ENCODE data around the gene SCRT2. TPM values are rescaled to one million over a fixed set of nuclear protein-coding genes. Genes with fewer than 3 reads are reported as not detected.

Gene SCRT2
- total and polyA plus RNA-seq, 9 of the 15 experiments (the other 6 are each of a cell fraction or from before 2014, with no cell fraction given) = 0.04 to 0.75 (median 0.13) TPM; not detected in 2

DNA sequence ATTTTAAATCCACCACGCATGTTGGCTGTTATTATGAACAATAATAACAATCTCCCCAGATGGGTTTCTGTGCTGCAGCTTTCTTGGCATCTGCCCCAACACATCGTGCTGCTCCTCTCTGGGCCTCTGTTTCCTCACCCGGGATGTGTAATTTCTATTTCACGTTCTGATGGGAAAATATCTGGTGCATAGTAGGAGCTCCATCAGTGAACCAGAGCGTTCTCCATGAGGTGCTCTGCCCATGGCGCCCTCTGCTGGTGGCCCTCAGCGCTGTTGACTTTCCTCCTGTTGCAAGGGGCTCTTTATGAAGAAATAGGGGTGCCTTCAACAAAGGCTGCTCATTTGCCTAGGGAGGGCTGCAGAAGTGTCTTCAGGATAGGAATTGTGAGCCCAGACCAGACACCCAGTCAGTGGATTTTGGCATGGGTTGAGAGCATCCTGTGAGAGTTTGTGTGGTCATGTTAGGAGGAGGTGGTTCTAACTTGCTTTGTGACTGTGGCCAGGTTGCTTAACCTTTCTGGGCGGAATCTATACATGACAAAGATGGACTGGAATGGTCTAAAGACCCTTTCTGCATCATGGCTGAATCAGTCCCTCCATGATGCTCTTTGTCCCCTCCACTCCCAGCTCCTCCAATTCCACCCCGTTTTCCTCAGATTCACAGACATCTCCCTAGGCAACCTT, 8.1 kb downstream of the SCRT2 start (continued):
- TF ChIP-seq OTX1 (CRISPR knock-in tag; IDR thresholded peaks at IDR 0.05) = no peak
- TF ChIP-seq RCOR1 (IDR thresholded peaks at IDR 0.05; ENCODE audit: borderline replicate concordance in 1 of 2, low read depth in 2 of 2, low read length in 2 of 2) = 0 out of 4 replicates have a peak, but pooled peaks of 1 of the 2 experiments have one; percentile 18
- TF ChIP-seq, protein P1, sequence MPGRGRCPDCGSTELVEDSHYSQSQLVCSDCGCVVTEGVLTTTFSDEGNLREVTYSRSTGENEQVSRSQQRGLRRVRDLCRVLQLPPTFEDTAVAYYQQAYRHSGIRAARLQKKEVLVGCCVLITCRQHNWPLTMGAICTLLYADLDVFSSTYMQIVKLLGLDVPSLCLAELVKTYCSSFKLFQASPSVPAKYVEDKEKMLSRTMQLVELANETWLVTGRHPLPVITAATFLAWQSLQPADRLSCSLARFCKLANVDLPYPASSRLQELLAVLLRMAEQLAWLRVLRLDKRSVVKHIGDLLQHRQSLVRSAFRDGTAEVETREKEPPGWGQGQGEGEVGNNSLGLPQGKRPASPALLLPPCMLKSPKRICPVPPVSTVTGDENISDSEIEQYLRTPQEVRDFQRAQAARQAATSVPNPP (IDR thresholded peaks at IDR 0.05; ENCODE audit: borderline replicate concordance, insufficient read depth, insufficient read length) = no peak
- no peak for TF ChIP-seq PTTG1 (tag; IDR thresholded peaks at IDR 0.05; ENCODE audit: low read depth)
- no peak for TF ChIP-seq PTRF (tag; IDR thresholded peaks at IDR 0.05)
- no peak for TF ChIP-seq GABPB1 (CRISPR knock-in tag; IDR thresholded peaks at IDR 0.05)
- TF ChIP-seq VEZF1 (CRISPR knock-in tag; IDR thresholded peaks at IDR 0.05) = peak; percentile 38; the same call in 1 of the 2 replicates
- TF ChIP-seq, protein P2, sequence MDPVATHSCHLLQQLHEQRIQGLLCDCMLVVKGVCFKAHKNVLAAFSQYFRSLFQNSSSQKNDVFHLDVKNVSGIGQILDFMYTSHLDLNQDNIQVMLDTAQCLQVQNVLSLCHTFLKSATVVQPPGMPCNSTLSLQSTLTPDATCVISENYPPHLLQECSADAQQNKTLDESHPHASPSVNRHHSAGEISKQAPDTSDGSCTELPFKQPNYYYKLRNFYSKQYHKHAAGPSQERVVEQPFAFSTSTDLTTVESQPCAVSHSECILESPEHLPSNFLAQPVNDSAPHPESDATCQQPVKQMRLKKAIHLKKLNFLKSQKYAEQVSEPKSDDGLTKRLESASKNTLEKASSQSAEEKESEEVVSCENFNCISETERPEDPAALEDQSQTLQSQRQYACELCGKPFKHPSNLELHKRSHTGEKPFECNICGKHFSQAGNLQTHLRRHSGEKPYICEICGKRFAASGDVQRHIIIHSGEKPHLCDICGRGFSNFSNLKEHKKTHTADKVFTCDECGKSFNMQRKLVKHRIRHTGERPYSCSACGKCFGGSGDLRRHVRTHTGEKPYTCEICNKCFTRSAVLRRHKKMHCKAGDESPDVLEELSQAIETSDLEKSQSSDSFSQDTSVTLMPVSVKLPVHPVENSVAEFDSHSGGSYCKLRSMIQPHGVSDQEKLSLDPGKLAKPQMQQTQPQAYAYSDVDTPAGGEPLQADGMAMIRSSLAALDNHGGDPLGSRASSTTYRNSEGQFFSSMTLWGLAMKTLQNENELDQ (CRISPR knock-in tag; IDR thresholded peaks at IDR 0.05; ENCODE audit: borderline replicate concordance) = no peak
- TF ChIP-seq, protein P3, sequence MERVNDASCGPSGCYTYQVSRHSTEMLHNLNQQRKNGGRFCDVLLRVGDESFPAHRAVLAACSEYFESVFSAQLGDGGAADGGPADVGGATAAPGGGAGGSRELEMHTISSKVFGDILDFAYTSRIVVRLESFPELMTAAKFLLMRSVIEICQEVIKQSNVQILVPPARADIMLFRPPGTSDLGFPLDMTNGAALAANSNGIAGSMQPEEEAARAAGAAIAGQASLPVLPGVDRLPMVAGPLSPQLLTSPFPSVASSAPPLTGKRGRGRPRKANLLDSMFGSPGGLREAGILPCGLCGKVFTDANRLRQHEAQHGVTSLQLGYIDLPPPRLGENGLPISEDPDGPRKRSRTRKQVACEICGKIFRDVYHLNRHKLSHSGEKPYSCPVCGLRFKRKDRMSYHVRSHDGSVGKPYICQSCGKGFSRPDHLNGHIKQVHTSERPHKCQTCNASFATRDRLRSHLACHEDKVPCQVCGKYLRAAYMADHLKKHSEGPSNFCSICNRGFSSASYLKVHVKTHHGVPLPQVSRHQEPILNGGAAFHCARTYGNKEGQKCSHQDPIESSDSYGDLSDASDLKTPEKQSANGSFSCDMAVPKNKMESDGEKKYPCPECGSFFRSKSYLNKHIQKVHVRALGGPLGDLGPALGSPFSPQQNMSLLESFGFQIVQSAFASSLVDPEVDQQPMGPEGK (CRISPR knock-in tag; IDR thresholded peaks at IDR 0.05; ENCODE audit: borderline replicate concordance) = no peak
- TF ChIP-seq, protein P4, sequence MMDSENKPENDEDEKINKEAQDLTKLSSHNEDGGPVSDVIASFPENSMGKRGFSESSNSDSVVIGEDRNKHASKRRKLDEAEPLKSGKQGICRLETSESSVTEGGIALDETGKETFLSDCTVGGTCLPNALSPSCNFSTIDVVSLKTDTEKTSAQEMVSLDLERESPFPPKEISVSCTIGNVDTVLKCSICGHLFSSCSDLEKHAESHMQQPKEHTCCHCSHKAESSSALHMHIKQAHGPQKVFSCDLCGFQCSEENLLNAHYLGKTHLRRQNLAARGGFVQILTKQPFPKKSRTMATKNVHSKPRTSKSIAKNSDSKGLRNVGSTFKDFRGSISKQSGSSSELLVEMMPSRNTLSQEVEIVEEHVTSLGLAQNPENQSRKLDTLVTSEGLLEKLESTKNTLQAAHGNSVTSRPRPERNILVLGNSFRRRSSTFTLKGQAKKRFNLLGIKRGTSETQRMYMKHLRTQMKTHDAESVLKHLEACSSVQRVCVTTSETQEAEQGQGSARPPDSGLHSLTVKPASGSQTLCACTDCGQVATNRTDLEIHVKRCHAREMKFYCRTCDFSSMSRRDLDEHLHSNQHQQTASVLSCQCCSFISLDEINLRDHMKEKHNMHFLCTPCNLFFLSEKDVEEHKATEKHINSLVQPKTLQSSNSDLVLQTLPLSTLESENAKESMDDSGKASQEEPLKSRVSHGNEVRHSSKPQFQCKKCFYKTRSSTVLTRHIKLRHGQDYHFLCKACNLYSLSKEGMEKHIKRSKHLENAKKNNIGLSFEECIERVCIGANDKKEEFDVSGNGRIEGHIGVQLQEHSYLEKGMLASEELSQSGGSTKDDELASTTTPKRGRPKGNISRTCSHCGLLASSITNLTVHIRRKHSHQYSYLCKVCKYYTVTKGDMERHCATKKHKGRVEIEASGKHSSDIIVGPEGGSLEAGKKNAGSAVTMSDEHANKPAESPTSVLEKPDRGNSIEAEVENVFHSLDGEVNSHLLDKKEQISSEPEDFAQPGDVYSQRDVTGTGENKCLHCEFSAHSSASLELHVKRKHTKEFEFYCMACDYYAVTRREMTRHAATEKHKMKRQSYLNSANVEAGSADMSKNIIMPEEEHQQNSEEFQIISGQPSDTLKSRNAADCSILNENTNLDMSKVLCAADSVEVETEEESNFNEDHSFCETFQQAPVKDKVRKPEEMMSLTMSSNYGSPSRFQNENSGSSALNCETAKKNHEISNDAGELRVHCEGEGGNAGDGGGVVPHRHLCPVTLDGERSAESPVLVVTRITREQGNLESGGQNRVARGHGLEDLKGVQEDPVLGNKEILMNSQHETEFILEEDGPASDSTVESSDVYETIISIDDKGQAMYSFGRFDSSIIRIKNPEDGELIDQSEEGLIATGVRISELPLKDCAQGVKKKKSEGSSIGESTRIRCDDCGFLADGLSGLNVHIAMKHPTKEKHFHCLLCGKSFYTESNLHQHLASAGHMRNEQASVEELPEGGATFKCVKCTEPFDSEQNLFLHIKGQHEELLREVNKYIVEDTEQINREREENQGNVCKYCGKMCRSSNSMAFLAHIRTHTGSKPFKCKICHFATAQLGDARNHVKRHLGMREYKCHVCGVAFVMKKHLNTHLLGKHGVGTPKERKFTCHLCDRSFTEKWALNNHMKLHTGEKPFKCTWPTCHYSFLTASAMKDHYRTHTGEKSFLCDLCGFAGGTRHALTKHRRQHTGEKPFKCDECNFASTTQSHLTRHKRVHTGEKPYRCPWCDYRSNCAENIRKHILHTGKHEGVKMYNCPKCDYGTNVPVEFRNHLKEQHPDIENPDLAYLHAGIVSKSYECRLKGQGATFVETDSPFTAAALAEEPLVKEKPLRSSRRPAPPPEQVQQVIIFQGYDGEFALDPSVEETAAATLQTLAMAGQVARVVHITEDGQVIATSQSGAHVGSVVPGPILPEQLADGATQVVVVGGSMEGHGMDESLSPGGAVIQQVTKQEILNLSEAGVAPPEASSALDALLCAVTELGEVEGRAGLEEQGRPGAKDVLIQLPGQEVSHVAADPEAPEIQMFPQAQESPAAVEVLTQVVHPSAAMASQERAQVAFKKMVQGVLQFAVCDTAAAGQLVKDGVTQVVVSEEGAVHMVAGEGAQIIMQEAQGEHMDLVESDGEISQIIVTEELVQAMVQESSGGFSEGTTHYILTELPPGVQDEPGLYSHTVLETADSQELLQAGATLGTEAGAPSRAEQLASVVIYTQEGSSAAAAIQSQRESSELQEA (IDR thresholded peaks at IDR 0.05; ENCODE audit: low read depth) = no peak

All from K562 (cell line).